ENCODE measurements around the gene ZBTB7C. TPM values are rescaled to one million over a fixed set of nuclear protein-coding genes. Genes with fewer than 3 reads are reported as not detected.
A peak's percentile ranks its signal among the peaks of the same experiment; 100 is the strongest.

Gene ZBTB7C
- total RNA-seq, 1 experiment from 2014 or later: 0.32 TPM

- TF ChIP-seq EZH2 (IDR thresholded peaks at IDR 0.05; ENCODE audit: borderline replicate concordance, low read depth, low read length, poor library complexity, severe bottlenecking) (no peak), CTCF (conservative IDR thresholded peaks at IDR 0.05; ENCODE audit: low read depth, low read length) (no peak)
- CTCF ChIA-PET: no interaction called here
- no peaks in the 10 kb centered on the region for H3K4me1 ChIP-seq (ENCODE audit: insufficient read depth, low read length, poor library complexity, severe bottlenecking)
- BruUV-seq (replicated peaks): no TSS peak
- no peaks in the 10 kb centered on the region for H3K27me3 ChIP-seq (replicated peaks; ENCODE audit: insufficient read depth, low read depth, low read length, poor library complexity)
- POLR2A ChIA-PET (ENCODE audit: low non-redundant PET): no interaction called here
- no peaks in the 10 kb centered on the region for H3K9me3 ChIP-seq (ENCODE audit: low read depth, low read length, poor library complexity, severe bottlenecking)
- intact Hi-C loops (cut with micrococcal nuclease; ENCODE audit: unreplicated experiment): loop anchor here (2.0 to 5.0 kb wide), 2 partner anchors 415 to 436 kb away; no protein-coding TSS in a partner anchor
- H3K4me3 ChIP-seq (ENCODE audit: low read depth, low read length, poor library complexity, severe bottlenecking): no peak overlapping the region
- H3K36me3 ChIP-seq (ENCODE audit: insufficient read depth, low read length, poor library complexity, severe bottlenecking): no peaks in the 10 kb centered on the region
- no peak overlapping the region for H3K27ac ChIP-seq (ENCODE audit: low read depth, low read length, poor library complexity, severe bottlenecking)
- no peak for DNase-seq (ENCODE audit: low spot score)
Observed at GRCh38 chr18:48031641-48032040, 377.5 kb downstream of the ZBTB7C start.

- CTCF ChIA-PET: no interaction called here
- TF ChIP-seq CTCF (conservative IDR thresholded peaks at IDR 0.05; ENCODE audit: low read depth, low read length) (peak; percentile 75), EZH2 (IDR thresholded peaks at IDR 0.05; ENCODE audit: borderline replicate concordance, low read depth, low read length, poor library complexity, severe bottlenecking) (no peak)
- intact Hi-C loops (cut with micrococcal nuclease; ENCODE audit: unreplicated experiment): loop anchor here (2.0 to 5.0 kb wide), 2 partner anchors 416 to 436 kb away; no protein-coding TSS in a partner anchor
- Histone ChIP-seq H3K27me3 (replicated peaks; ENCODE audit: insufficient read depth, low read depth, low read length, poor library complexity) (no peaks in the 10 kb centered on the region), H3K9me3 (ENCODE audit: low read depth, low read length, poor library complexity, severe bottlenecking) (no peaks in the 10 kb centered on the region), H3K27ac (ENCODE audit: low read depth, low read length, poor library complexity, severe bottlenecking) (no peak overlapping the region), H3K36me3 (ENCODE audit: insufficient read depth, low read length, poor library complexity, severe bottlenecking) (no peaks in the 10 kb centered on the region), H3K4me3 (ENCODE audit: low read depth, low read length, poor library complexity, severe bottlenecking) (no peak overlapping the region), H3K4me1 (ENCODE audit: insufficient read depth, low read length, poor library complexity, severe bottlenecking) (no peaks in the 10 kb centered on the region)
- peak; percentile 57 for DNase-seq (ENCODE audit: low spot score)
- POLR2A ChIA-PET (ENCODE audit: low non-redundant PET): no interaction called here
- BruUV-seq (replicated peaks): no TSS peak
Observed at GRCh38 chr18:48030616-48031480, 378.3 kb downstream of the ZBTB7C start.

- H3K4me1 ChIP-seq (ENCODE audit: insufficient read depth, low read length, poor library complexity, severe bottlenecking): no peaks in the 10 kb centered on the region
- H3K36me3 ChIP-seq (ENCODE audit: insufficient read depth, low read length, poor library complexity, severe bottlenecking): no peaks in the 10 kb centered on the region
- CTCF ChIA-PET: interaction anchor here (0.7 kb wide), 1 partner anchor 448 kb away, joined by 3 read pairs; no protein-coding TSS in a partner anchor
- BruUV-seq (replicated peaks): no TSS peak
- no peak for DNase-seq (ENCODE audit: low spot score)
- no peak overlapping the region for H3K4me3 ChIP-seq (ENCODE audit: low read depth, low read length, poor library complexity, severe bottlenecking)
- POLR2A ChIA-PET (ENCODE audit: low non-redundant PET): no interaction called here
- no peaks in the 10 kb centered on the region for H3K27me3 ChIP-seq (replicated peaks; ENCODE audit: insufficient read depth, low read depth, low read length, poor library complexity)
- intact Hi-C loops (cut with micrococcal nuclease; ENCODE audit: unreplicated experiment): no loop called here
- H3K27ac ChIP-seq (ENCODE audit: low read depth, low read length, poor library complexity, severe bottlenecking): no peak overlapping the region
- TF ChIP-seq EZH2 (IDR thresholded peaks at IDR 0.05; ENCODE audit: borderline replicate concordance, low read depth, low read length, poor library complexity, severe bottlenecking): no peak
- TF ChIP-seq CTCF (conservative IDR thresholded peaks at IDR 0.05; ENCODE audit: low read depth, low read length): no peak
- no peaks in the 10 kb centered on the region for H3K9me3 ChIP-seq (ENCODE audit: low read depth, low read length, poor library complexity, severe bottlenecking)
Observed at GRCh38 chr18:48029296-48029986, 379.7 kb downstream of the ZBTB7C start.
